GM12801 (cell line): ENCODE measurements around the gene DPP10.

Experiments
- TF ChIP-seq, protein P1 (sequence below): IDR thresholded peaks from one replicate; pipeline ENCODE4 v1.5.1; 2011; ENCODE audit warnings: control low read depth; ENCODE audit not compliant: insufficient read length; ENCODE audit errors: extremely low read depth

Gene DPP10

GRCh38 chr2:115171751-115172150 lies 729.3 kb downstream of the DPP10 start:
- TF ChIP-seq, protein P1, sequence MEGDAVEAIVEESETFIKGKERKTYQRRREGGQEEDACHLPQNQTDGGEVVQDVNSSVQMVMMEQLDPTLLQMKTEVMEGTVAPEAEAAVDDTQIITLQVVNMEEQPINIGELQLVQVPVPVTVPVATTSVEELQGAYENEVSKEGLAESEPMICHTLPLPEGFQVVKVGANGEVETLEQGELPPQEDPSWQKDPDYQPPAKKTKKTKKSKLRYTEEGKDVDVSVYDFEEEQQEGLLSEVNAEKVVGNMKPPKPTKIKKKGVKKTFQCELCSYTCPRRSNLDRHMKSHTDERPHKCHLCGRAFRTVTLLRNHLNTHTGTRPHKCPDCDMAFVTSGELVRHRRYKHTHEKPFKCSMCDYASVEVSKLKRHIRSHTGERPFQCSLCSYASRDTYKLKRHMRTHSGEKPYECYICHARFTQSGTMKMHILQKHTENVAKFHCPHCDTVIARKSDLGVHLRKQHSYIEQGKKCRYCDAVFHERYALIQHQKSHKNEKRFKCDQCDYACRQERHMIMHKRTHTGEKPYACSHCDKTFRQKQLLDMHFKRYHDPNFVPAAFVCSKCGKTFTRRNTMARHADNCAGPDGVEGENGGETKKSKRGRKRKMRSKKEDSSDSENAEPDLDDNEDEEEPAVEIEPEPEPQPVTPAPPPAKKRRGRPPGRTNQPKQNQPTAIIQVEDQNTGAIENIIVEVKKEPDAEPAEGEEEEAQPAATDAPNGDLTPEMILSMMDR = no peak

DNA sequence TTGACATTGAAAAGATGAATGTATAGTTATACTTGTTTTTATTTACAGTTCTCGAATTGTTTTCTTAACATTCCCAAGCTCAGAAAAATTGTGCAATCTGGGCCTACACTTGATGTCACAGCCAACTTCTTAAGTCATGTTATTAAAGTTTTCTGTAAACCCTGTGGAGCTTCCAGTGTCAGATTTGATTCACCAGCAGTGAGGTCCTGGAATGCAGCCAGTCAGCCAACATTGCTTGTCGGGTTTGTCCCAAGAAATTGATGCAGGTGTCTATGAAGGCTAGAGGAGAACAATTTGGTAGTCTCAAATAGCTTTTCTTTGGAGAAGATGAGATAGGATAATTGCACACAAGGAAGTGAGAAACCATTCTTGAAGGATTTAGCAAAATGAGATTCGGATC lies 732.2 kb downstream of the DPP10 start:
- TF ChIP-seq, protein P1 = no peak

- TF ChIP-seq, protein P1 = no peak
Observed at GRCh38 chr2:115183144-115183543, 740.7 kb downstream of the DPP10 start.

GRCh38 chr2:115190459-115190858 lies 748.0 kb downstream of the DPP10 start:
- TF ChIP-seq, protein P1 = no peak

DNA sequence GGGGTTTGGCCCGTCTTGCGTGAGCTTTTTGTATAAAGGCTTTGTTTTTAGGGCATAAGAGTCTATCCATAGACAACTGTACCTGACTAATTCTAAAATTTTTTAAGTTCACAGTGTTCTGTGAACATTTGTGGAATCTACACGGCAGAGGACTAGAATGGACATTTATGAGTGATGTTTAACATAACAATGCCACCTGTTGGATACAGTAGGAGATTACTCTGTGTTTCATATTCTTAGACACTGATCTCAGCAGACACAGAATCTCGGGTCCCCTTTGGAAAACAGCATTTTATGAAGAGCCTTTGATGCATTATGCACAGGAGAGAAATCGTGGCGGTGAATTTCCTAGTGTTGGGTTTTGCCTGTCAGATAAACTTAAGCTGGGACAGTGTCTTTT lies 752.2 kb downstream of the DPP10 start:
- TF ChIP-seq, protein P1 = no peak

DNA sequence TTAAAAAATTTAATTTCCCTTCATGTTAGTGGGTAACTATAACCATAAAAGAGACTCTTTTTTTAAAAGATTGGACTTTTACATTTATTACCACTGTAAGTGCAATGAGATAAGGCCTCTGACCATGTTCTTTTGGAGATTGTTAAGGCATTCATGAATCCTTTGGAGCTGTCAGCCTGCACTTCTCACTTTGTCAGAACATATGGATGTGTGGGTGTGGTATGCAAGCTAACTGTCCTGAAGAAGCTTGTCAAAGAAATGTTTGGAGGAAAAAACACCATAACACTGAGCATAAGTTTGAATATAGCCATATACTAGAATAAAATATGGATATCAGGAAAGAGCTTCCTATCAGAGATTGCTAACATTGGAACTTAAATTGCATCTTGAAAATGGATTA lies 754.1 kb downstream of the DPP10 start:
- TF ChIP-seq, protein P1 = no peak

DNA sequence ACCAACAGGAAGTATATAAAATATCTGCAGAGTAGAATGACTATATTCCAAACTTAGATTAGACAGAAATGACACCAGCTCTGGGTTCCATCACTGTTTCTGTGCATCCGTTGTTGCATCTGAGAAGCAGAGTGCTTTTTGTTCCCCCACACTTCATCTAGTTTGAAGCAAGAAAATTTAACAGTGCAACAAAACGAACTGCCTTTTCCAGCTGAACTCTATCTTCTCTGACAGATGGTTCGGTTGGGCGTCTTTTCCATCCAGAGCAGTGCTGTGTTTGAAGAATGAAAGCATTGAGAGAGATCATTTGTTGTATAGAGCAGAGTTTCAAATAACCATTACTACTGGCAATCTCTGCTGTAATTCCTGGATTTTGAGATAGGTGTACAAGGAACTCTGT lies 757.5 kb downstream of the DPP10 start:
- TF ChIP-seq, protein P1 = no peak

DNA sequence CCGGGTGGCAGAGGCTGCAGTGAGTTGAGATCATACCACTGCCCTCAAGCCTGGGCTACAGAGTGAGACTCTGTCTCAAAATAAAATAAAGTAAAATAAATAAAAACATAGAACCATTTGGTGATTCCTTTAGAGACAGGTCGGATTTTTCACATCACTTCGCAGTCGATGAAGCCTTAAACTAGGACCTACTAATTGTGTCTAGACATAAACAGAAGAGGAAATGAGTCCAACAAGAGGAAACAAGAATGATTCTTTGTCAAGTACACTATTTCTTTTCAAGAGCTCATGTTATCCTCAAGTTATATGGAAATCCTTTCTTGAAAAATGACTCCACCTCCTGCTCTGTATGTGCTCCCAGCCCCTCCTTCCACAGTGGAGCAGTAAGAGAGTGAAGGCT lies 758.9 kb downstream of the DPP10 start:
- TF ChIP-seq, protein P1 = no peak
